Neutrophil (primary cell): Measurements from ENCODE around the gene OSBPL3.

Source experiments
- H3K27ac ChIP-seq: fragments of 200-600 bp; sonication (generic); 2 replicates; pipeline ENCODE4 v1.5.1; 2016; ENCODE audit warnings: mild to moderate bottlenecking, moderate library complexity
- H3K27me3 ChIP-seq: fragments of 200-600 bp; sonication (generic); 2 replicates; pipeline ENCODE4 v1.6.0; 2016; ENCODE audit warnings: mild to moderate bottlenecking
- H3K36me3 ChIP-seq: fragments of 200-600 bp; sonication (generic); 2 replicates; pipeline ENCODE4 v1.5.1; 2017
- H3K4me1 ChIP-seq, 2 experiments: fragments of 200-600 bp in 1 of 2; sonication (generic) in 1 of 2; 1 replicate in 1 of 2; 2 replicates in 1 of 2; pipeline versions ENCODE4 v1.5.1 to v1.6.1; 2013 to 2016; ENCODE audit warnings: low read depth in 1 of 2, low read length in 1 of 2, mild to moderate bottlenecking in 1 of 2, moderate library complexity in 1 of 2; ENCODE audit not compliant: control insufficient read depth in 1 of 2, insufficient read depth in 1 of 2
- H3K4me3 ChIP-seq, 2 experiments: fragments of 200-600 bp in 1 of 2; sonication (generic) in 1 of 2; 1 replicate in 1 of 2; 2 replicates in 1 of 2; pipeline ENCODE4 v1.5.1; 2013 to 2016; ENCODE audit warnings: low read depth in 1 of 2, low read length in 1 of 2, mild to moderate bottlenecking in 1 of 2, moderate library complexity in 1 of 2
- H3K9me3 ChIP-seq: fragments of 200-600 bp; sonication (generic); 2 replicates; pipeline ENCODE4 v1.5.1; 2016
- CTCF ChIP-seq: fragments of 200-600 bp; sonication (generic); IDR thresholded peaks from 2 replicates; pipeline ENCODE4 v1.5.1; 2016; ENCODE audit warnings: antibody characterized with exemption

Gene OSBPL3

GRCh38 chr7:24924375-24924774 is 55.6 kb downstream of the OSBPL3 start:
- TF ChIP-seq CTCF, result no peak
- Histone ChIP-seq H3K36me3 (no peaks in the 10 kb centered on the region), H3K27me3 (no peaks in the 10 kb centered on the region), H3K27ac (no peak overlapping the region), H3K9me3 (no peaks in the 10 kb centered on the region), H3K4me1 (no peaks in the 10 kb centered on the region), H3K4me3 (no peak overlapping the region)

- no peak overlapping the region for H3K4me3 ChIP-seq
- H3K27me3 ChIP-seq, result no peaks in the 10 kb centered on the region
- H3K9me3 ChIP-seq, result no peaks in the 10 kb centered on the region
- no peak for TF ChIP-seq CTCF
- no peaks in the 10 kb centered on the region for H3K36me3 ChIP-seq
- no peak overlapping the region for H3K27ac ChIP-seq
- H3K4me1 ChIP-seq, result no peaks in the 10 kb centered on the region
These were observed 56.7 kb downstream of the OSBPL3 start for GRCh38 chr7:24923172-24923865.

GRCh38 chr7:24922099-24922773 is 57.7 kb downstream of the OSBPL3 start:
- no peaks in the 10 kb centered on the region for H3K27me3 ChIP-seq
- H3K36me3 ChIP-seq, result no peaks in the 10 kb centered on the region
- H3K4me1 ChIP-seq, result no peaks in the 10 kb centered on the region
- H3K9me3 ChIP-seq, result no peaks in the 10 kb centered on the region
- no peak overlapping the region for H3K27ac ChIP-seq
- H3K4me3 ChIP-seq, result no peak overlapping the region
- no peak for TF ChIP-seq CTCF

GRCh38 chr7:24921362-24921679 is 58.7 kb downstream of the OSBPL3 start:
- Histone ChIP-seq H3K36me3 (no peaks in the 10 kb centered on the region), H3K4me1 (no peaks in the 10 kb centered on the region), H3K27ac (no peak overlapping the region), H3K27me3 (no peaks in the 10 kb centered on the region), H3K4me3 (no peak overlapping the region), H3K9me3 (no peaks in the 10 kb centered on the region)
- no peak for TF ChIP-seq CTCF

GRCh38 chr7:24920451-24921361 is 59.3 kb downstream of the OSBPL3 start:
- no peak overlapping the region for H3K4me3 ChIP-seq
- H3K36me3 ChIP-seq, result no peaks in the 10 kb centered on the region
- no peaks in the 10 kb centered on the region for H3K4me1 ChIP-seq
- H3K27ac ChIP-seq, result no peak overlapping the region
- H3K27me3 ChIP-seq, result no peaks in the 10 kb centered on the region
- TF ChIP-seq CTCF, result no peak
- H3K9me3 ChIP-seq, result no peaks in the 10 kb centered on the region
